Measurements from ENCODE around the gene INAFM1.

DNA sequence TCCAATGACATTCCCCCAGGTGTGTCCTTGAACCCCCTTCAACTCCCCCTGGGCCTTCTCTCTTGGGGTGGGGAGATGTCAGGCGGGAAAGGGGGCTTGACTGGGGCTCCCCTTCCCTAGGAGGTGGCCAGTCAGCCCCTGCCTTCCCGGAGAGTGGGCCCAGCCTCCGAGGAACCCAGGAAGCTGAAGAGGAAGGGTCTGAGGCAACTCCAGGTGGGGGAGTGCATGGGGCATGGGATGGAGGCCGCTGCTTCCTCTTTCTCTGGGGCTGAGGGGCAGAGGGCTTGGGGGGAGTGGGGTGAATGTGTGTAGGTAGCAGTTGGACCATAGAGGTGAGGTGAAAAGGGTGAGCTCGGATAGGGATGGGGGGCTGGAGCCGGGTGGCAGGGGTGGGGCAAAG is 2.7 kb upstream of the INAFM1 start:
- TF ChIP-seq POLR2A (IDR thresholded peaks at IDR 0.05; ENCODE audit: low read length) (no peak), GATA1 (IDR thresholded peaks at IDR 0.05; ENCODE audit: low read depth, low read length) (no peak)
